ENCODE measurements around the gene NDUFV2. TPM values are rescaled to one million over a fixed set of nuclear protein-coding genes. Genes with fewer than 3 reads are reported as not detected.

NDUFV2 gene
- 100 to 1,000 TPM; 128 to 136 (median 130) TPM for polyA plus RNA-seq (ENCODE audit: insufficient read length in 4 of 4)

- peak; percentile 90 to 95 (median 92) for DNase-seq (ENCODE audit: low read depth in 4 of 4, low spot score in 2 of 4)
Observed at GRCh38 chr18:9102508-9103375, at the start of gene NDUFV2. TSS of gene NDUFV2 (plus strand) at chr18:9102699. CDS start at chr18:9102744, 45 bp downstream.

DNA sequence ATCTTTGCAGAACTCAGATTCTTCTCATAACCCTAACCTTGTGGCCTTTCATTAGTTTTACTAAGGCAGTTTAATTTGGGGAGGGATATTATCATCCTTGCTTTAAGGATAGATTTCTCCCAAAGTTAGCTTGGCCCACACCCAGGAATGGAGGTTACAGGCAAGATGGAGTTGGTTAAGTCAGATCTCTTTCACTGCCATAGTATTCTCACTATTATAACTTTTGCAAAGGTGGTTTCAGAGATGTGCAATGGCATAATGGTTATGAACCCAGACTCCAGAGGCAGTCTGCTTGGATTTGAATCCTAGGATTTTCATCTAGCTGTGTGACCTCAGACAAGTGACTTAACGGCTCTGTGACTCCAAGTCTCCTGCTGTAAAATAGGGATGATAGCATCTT, 48.7 kb upstream of the NDUFV2 start:
- DNase-seq (ENCODE audit: low read depth in 4 of 4, low spot score in 2 of 4), result no peak

- no peak for DNase-seq (ENCODE audit: low read depth in 4 of 4, low spot score in 2 of 4)
Observed at GRCh38 chr18:9055185-9055584, 47.3 kb upstream of the NDUFV2 start.

GRCh38 chr18:9055626-9056025, 46.9 kb upstream of the NDUFV2 start:
- DNase-seq (ENCODE audit: low read depth in 4 of 4, low spot score in 2 of 4), result no peak

DNA sequence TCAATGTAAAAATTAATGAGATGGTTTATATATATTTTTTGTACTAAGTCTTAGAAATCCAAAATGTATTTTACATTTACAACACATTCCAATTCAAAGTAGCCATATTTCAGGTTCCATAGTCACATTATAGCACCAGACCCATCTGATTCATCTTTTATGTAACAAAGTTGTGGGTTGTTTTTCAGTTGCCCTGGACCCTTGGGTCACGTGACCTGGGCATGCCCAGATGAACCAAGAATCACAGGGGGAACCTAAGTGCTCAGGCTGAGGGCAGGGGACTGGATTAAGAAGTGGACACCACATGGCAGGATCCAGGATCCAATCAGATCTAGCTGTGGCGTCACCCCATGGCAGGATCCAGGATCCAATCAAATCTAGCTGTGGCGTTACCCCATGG, 44.9 kb upstream of the NDUFV2 start:
- no peak for DNase-seq (ENCODE audit: low read depth in 4 of 4, low spot score in 2 of 4)

DNA sequence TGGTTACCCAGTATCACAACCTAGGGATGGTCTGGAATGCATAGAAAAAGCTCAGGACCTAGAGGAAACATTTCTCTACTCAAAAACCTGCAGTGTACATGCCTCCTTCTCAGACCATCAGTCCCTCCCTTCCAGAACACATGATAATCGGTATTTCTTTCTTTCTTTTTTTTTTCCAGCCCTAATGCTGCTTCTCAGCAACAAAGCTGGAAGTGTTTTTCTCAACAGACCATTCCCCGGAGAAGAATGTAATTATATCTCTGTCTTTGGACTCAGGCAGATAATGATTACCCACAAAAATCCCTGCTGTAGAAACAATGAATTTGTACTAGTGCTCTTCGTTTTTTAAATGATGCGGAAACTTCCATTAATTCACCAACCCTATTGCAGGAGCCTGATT, 44.1 kb upstream of the NDUFV2 start:
- DNase-seq (ENCODE audit: low read depth in 4 of 4, low spot score in 2 of 4), result no peak

DNA sequence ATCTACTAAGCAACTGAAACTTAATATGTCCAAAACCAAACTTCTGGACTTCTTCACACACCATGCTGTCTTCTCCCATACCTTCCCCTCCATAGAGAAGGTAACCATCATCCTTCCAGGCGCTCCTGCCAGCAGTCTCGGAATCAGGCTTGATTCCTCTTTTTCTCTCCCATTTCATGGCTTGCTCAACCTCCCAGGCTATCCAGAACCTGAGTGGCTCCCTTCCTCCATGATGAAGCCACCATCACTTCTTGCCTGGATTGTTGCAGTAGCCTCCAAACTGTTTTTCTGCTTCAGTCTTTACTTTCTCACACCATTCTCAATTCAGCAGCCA, 40.1 kb upstream of the NDUFV2 start:
- no peak for DNase-seq (ENCODE audit: low read depth in 4 of 4, low spot score in 2 of 4)

- no peak for DNase-seq (ENCODE audit: low read depth in 4 of 4, low spot score in 2 of 4)
Observed at GRCh38 chr18:9065864-9066263, 36.6 kb upstream of the NDUFV2 start.

GRCh38 chr18:9066358-9066757, 36.1 kb upstream of the NDUFV2 start:
- DNase-seq (ENCODE audit: low read depth in 4 of 4, low spot score in 2 of 4), result no peak

GRCh38 chr18:9066817-9067306, 35.6 kb upstream of the NDUFV2 start:
- no peak for DNase-seq (ENCODE audit: low read depth in 4 of 4, low spot score in 2 of 4)

GRCh38 chr18:9067823-9068222, 34.7 kb upstream of the NDUFV2 start:
- no peak for DNase-seq (ENCODE audit: low read depth in 4 of 4, low spot score in 2 of 4)

- no peak for DNase-seq (ENCODE audit: low read depth in 4 of 4, low spot score in 2 of 4)
Observed at GRCh38 chr18:9068346-9068745, 34.2 kb upstream of the NDUFV2 start.

GRCh38 chr18:9069601-9070000, 32.9 kb upstream of the NDUFV2 start:
- DNase-seq (ENCODE audit: low read depth in 4 of 4, low spot score in 2 of 4), result no peak

- no peak for DNase-seq (ENCODE audit: low read depth in 4 of 4, low spot score in 2 of 4)
Observed at GRCh38 chr18:9070212-9070611, 32.3 kb upstream of the NDUFV2 start.

GRCh38 chr18:9079818-9080528, 22.5 kb upstream of the NDUFV2 start:
- no peak for DNase-seq (ENCODE audit: low read depth in 4 of 4, low spot score in 2 of 4)

- no peak for DNase-seq (ENCODE audit: low read depth in 4 of 4, low spot score in 2 of 4)
Observed at GRCh38 chr18:9081940-9082339, 20.6 kb upstream of the NDUFV2 start.

DNA sequence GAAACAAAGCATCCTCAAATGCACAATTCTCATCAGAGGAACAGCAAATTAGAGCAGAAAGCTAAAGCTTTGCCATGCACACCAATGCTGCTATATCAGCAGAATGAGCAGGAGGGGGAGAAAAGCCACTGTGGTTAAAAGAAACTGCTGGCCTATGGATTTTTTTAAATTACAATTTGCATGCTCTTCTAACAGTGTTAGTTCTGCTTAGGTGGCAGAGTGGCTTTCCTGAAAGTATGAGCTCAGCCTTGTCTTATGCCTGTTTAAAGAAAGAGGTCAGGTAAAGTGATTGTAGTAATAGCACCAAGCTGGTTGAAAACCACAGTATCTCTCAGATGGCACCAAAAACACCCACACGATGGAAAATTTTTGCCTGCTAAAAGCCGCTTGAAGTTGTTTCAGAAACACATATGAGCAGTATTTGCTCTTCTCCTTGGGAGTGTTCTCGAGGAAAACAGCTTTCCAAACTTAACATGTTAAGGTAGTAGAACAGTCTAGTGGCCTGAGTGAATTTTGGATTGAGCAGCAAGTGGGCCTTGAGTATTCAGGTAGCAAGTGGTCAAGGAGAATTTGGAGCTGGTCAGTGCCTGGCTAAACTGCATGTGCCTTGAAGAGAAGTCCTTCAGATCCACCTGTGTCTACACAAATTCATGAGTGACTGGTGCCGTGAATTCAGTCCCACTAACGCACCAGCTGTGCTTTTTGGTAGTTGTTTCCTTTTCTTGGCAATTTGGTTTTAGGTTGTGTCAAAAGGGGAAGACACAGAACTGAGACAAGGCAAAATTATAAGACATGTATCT, 19.6 kb upstream of the NDUFV2 start:
- no peak for DNase-seq (ENCODE audit: low read depth in 4 of 4, low spot score in 2 of 4)

- no peak for DNase-seq (ENCODE audit: low read depth in 4 of 4, low spot score in 2 of 4)
Observed at GRCh38 chr18:9086015-9086414, 16.5 kb upstream of the NDUFV2 start.

- DNase-seq (ENCODE audit: low read depth in 4 of 4, low spot score in 2 of 4), result no peak
Observed at GRCh38 chr18:9086624-9087023, 15.9 kb upstream of the NDUFV2 start.

- no peak for DNase-seq (ENCODE audit: low read depth in 4 of 4, low spot score in 2 of 4)
Observed at GRCh38 chr18:9087144-9087543, 15.4 kb upstream of the NDUFV2 start.

DNA sequence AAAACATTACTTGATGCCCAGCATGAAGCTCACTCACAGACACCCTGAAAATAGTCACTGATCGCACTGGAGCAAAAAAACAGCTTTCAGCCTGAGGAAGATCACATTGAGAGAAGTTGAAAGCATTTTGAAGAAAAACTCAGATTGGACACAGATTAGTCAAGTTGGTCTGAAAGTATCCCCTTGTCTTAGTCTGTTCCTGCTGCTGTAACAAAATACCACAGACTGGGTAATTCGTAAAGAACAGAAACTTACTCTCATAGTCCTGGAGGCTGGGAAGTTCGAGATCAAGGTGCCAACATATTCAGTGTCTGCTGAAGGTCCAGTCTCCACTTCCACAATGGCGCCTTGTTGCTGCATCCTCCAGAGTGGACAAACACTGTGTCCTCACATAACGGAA, 14.2 kb upstream of the NDUFV2 start:
- DNase-seq (ENCODE audit: low read depth in 4 of 4, low spot score in 2 of 4), result no peak
